ENCODE data around the gene FRMD7.
"Not testable (repeated sequence)": the region's sequence is repeated elsewhere in the genome, so short reads cannot be mapped to it uniquely, and the experiment has no call there.

FRMD7 gene

DNA sequence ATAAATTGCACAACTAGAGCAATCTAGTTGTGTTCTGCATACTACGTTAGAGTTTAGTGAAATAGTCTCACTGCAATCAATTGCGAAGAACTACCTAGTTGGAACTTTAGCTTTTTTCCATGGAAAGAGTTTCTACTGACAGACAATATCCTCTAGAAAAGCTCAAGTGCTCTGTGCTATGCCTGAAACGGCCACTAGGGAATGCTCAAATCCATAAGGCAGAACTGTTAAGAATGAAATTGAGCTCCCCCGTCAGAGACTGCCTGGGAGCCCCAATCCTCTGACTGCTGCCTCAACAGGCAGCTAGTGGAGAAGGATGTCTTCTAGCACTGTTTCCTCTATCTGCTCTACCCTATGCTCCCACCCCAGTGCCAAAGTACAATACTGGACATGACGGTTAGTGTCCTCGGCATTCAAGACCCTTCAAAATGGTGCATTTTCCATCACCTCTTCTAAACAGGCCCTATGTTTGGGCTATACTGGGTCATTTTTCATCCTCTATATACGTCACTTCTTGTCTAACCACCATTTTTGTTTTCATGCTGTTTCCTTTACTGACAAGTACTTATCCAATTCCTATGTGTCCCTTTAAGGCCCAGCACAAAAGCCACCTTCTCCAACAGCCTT is 35.3 kb downstream of the FRMD7 start:
- peak; percentile 76 for DNase-seq

DNA sequence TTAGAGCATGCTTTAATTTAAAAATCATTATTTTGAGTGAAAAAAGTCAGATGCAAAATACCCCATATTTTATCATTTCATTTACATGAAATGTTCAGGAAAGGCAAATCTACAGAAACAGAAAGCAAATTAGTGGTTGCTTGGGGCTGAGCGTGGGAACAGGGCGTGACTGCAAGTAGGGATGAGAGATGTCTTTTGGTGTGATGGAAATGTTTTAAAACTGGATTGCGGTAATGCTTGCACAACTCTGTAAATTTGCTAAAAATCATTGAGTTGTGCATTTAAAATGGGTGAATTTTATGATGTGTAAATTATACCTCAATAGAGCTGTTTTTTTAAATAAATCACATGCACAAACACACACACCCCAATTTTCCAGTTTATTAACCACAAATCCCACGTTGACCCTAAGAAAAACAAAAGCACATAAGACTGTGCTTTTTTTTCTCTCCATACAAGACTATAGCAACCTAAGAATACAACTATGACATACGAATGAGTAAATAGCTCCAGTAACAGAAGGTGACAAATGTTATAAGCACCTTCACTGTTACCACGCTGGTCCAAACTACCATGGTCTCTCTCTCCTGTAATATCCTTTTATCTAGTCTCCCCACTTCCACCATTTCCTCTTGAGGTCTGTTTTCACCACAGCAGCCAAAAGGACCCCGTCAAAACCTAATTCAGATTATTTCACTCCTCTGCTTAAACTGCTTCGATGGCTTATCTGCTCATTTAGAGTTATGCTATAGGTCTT is 37.2 kb downstream of the FRMD7 start:
- peak; percentile 91 for DNase-seq

DNA sequence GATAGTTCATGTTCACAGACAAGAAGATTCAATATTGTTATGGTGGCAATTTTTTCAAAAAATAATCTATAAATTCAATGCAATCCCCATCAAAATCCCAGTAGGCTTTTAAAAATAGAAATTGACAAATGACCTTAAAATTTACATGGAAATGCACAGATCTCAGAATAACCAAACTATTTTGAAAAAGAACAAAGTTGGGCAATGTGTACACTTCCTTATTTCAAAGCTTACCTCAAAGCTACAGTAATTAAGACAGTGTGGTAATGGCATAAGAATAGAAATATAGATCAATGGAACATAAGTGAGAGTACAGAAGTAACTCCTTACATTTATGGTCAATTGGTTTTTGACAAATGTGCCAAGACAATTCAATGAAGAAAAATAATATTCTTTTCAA is 39.0 kb downstream of the FRMD7 start:
- DNase-seq = peak; percentile 81

DNA sequence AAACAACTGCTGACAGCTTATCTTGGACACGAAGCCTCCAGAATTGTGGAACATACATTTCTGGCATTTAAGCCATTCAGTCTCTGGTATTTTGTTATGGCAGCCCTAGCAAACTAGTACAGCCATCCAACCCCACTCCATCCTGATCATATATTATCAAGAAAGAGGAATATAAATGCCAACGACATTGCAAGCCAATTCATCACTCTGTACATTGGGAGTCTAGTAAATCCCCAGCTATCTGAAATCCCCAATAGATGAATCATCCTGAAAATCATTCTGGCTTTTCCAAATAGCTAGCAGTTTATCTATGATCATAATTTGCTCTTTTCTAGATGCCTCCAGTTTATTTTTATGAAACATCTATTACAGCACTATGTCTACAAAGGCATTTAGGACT is 41.1 kb downstream of the FRMD7 start:
- DNase-seq = peak; percentile 65

DNA sequence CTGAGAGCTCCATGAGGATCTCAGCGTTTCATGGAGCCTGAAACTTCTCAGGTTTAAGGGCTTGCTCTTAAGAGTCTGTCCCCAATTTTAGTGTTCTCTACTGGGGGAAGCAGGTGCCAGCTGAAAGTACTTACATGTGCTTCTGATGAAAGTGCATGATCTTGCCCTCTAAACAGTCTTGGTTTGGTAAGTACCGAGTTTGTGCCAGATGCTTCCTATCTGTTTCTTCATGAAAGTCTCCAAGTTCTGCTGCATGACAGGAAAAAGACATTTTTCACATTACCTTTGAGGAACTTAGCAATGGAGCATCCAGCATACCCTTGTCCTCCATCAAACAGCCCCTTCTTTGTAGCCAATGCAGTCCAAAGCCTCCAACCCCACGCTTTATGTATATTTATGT is 42.0 kb downstream of the FRMD7 start:
- no peak for DNase-seq

DNA sequence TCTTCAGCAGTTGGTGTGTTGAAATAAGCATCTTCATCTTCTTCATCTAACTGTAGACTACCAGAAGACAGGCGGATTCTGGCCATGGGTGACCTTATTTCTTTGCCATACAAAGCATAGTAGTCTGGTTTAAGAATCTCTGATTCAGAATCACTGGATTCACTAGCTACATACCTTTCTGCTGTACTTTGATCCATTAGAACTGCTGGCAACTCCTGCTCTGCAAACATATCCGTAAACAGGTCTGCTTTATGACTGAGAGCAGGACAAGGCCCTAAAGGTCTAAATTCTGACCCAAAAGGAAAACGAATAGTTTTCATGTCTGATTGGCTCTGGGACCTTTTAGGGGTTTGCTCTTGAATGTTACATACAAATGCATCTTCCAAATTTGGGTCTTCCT is 49.9 kb downstream of the FRMD7 start:
- DNase-seq = no peak

DNA sequence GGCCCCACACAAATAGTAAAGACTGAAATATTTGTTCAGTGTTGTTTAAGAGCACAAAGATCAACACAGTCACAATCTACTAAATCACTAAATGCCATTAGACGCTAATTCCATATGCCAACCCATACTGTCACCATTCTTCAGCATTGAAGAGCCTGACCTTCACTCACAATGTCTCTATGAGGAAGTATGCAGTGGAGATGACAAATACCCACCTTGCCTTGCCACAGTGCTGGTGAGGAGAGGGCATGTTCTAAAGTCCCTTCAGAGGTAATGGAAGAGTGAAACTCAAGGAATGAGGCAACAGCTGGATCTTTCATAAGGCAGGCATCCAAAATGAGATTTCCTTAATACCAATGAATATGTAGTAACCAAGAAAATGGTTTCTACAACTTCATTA is 50.4 kb downstream of the FRMD7 start:
- peak; percentile 6 for DNase-seq

DNA sequence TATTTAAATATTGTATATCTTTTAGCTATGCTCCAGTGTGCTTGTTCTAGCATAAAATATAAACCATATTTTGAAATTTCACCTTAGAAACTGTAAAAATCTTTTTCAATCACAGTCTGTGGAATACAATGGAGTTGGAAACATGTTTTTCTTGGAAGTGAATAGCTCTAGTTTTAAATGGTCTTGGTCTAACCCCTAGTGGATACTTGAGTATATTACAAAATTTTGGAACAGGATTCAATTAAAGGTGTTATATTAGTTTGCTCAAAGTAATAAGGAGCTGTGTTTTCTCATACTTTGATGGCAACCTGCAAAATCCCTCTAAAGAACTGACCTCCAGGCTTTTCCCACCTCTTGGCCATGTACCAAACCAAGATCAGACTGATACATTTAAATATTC is 56.6 kb downstream of the FRMD7 start:
- DNase-seq = no peak

DNA sequence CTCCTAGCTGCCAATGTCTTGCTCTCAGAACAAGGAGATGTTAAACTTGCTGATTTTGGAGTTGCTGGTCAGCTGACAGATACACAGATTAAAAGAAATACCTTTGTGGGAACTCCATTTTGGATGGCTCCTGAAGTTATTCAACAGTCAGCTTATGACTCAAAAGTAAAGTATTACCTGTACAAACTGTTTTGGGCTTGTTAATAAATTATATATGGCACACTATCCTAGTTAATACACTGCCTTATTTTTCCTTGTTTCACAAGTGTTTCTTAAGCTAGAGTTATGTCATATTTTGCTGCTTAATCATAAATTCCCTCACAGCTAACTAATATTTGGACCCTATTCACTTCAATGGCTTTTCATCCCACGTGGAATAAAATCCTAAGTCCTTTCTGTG is 59.4 kb downstream of the FRMD7 start:
- DNase-seq = no peak

DNA sequence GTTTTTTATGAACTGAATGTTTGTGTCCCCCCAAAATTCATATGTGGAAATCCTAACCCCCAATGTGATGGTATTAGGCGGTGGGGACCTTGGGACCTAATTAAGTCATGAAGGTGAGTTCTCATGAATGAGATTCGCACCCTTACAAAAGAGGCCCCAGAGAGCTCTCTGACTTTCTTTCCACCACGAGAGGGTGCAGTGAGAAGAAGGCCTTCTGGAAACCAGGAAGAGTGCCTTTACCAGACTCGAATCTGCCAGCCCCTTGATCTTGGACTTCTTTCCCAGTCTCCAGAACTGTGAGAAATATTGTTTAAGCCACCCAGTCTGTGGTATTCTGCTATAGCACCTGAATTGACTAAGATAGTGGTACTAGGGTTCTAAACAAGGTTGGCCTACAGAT is 64.0 kb downstream of the FRMD7 start:
- DNase-seq = no peak

DNA sequence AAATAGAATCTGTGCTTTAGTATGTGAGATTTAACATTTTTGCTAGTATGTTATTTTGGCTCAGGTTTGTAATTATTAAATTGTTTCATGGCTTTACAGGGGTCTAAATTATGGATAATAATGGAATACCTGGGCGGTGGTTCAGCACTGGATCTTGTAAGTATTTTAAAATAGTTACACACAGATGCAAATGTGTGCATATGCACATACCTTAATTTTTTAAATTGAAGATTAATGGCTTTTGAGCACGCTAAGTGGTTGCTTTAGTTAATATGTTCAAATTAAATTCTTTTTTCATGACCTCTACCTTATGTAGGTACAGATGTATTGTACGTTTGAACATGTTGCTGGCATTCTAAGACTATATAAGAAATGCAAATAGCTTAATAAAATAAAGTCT is 64.5 kb downstream of the FRMD7 start:
- DNase-seq = no peak

DNA sequence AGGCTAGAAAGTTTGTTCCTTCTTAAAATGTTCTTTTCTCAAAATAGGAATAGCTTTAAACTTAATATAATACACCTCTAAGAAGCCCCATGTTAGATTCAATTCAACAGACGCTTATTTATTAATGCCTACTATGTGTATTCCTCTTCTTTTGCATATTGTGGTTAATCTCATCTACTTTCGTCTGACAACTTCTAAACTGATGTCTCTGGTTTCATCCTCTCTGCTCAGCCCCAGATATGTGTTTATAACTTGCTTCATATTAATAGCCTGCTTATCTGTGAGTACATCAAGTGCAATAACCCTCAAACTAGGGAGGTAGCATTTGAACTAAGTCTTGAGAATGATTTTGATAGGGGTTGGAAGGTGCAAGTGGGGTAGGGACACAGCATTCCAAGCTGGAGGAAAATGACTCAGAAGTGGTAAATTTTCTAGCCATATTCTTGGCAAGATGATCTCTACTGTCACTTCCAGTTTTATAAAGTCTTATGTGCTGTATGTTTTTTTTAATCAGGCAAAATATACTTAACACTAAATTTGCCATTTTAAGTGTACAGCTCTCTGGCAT is 67.8 kb downstream of the FRMD7 start:
- no peak for DNase-seq

DNA sequence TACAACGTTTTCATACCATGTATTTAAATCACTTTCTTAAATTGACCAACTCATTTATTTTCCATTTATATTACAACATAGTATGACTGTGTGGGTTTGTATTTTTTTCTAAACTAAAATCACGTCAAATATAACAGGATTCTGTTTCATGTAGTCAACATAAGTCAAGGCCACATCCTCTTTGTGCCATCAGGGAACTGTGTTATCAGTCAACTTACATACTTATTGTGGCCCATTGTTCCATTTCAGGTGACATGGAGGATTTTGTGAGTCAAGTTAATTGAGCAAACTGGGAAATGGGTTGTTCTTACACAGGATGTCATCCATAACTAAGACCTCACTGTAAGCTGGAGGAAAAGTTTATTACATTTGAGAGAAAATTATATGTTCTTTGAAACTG is 68.8 kb downstream of the FRMD7 start:
- DNase-seq = no peak

DNA sequence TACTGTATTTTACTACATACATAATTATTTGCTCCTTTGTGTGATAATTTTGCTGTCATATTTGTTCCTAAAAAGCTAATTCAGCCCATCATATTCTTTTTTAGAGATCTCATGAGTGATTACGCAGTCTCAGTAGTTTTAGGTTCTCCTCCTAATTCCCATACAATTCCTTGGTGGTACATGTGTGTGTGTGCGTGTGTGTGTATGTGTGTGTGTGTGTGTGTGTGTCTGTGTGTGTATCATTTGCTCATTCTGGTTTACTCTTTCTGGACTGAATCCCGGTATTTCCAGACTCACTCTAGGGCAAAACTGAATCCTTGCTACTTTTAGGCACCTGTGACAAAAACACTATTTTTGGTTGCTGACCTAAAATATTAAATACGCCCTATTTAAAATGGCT is 69.8 kb downstream of the FRMD7 start:
- no peak for DNase-seq

DNA sequence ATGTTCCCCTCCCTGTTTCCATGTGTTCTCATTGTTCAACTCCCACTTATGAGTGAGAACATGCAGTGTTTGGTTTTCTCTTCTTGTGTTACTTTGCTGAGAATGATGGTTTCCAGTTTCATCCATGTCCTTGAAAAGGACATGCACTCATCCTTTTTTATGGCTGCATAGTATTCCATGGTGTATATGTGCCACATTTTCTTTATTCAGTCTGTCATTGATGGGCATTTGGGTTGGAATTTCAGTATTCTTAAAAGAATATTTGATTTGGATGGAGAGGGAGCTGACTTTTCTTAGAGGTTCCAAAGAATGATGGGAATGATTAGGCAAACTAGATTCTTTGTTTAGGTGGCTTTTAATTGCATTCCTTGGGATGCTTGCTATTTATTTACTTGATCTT is 76.0 kb downstream of the FRMD7 start:
- DNase-seq = not testable (repeated sequence)

DNA sequence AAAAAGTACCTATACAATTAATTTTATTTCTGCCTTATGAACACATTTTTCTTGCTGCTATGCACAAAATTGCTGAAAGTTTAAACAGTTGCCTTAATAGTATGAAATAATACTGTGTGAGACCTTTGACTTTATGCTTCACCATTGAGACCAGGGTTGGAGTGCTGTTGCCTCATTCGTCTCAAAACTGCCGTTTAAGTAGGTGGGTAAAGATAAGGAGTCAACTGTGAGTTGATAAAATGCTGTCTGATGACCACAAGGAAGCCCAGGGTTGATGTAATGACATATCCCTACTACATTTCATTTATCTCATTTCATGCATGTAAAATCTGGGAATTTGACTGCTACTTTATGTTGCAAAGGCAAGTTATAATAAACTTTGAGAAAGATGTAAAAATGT is 81.3 kb downstream of the FRMD7 start:
- no peak for DNase-seq

DNA sequence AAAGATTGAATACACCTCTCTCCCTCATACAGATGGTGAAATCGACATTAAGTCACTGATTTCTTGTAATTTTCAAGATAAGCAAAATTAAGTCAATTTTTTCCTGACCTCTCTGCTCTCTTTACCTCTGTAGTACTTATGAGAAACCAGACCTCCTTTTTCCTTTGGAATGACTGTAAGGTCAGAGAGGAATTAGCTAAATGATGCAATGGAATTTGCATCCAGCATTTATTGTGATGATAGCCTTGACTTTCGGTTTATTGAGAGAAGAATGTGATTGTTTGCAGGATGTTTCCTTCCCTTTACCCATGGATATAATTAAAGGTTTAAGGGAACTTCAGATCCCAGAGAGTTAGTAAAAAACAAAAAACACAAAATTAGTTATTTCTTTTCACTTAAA is 82.4 kb downstream of the FRMD7 start:
- DNase-seq = no peak

DNA sequence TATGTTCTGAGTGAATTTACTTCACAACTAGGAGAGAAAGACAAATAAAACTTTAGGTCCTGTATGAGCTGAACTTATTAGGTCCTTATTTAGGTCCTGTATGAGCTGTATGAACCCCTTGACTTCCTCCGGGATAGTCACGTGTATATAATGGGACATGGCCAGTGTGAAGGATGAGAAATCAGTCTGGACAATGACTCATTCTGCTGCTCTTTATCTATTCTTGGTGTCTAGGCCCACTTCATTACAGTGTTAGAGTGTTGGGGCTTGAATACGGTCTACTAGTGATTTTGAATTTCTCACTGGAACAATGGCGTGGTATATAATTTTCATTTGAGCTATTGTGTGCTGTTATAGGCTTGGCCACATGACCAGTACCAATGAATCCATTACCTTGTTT is 82.9 kb downstream of the FRMD7 start:
- DNase-seq = peak; percentile 38

DNA sequence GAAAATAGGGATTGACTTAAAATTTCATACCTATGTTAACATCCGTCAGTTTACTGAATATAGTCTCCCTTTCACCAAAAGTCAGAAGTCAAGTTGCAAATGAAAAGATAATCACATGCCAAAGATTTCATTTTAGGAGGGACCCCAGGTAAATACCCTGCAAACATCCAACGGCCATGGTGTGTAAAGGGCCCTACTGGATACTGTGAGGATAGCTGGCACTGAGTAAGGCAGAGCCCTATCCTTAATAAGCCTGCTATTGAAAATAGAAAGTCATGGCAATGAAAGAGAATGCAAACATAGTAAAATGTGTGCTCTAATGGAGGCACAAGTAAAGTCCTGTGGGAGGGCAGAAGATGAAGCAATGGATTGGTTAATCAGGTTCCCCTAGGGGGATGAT is 83.8 kb downstream of the FRMD7 start:
- DNase-seq = peak; percentile 28

DNA sequence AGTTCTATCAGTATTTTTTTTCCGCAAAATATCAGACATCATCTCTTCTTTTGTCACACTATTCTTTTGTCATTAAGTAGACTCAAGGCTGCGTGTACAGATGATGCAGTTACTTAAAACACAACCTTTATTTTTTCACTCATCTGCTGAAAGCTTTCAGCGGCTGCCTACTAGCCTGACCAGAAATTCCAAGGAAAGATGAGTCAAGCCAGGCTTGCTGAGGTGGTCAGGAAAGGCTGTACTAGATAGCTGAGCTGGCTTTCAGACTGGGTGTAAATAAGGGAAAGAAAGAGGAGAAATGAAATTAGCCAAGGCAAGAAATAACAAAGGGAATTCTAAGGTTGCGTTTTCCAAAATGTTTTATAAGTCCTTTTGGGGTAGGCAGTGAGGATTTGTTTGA is 86.8 kb downstream of the FRMD7 start:
- no peak for DNase-seq

DNA sequence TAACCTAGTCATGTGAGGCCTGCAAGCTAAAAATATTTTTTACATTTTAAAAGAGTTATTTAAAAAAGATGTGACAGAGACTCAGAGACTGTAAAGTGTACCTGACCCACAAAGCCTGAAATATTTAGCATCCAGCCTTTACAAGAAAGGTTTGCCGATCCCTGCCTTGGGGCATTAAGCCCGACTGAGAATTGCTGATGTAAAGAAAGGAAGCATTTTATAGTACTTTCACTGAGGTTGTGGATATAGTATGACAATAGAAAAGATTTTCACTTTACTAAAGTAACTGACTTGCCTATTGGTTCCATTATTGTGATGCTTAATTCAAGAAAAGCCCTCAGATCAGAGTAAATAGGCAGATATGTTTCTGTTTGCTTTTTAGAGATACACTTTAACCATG is 87.8 kb downstream of the FRMD7 start:
- no peak for DNase-seq

DNA sequence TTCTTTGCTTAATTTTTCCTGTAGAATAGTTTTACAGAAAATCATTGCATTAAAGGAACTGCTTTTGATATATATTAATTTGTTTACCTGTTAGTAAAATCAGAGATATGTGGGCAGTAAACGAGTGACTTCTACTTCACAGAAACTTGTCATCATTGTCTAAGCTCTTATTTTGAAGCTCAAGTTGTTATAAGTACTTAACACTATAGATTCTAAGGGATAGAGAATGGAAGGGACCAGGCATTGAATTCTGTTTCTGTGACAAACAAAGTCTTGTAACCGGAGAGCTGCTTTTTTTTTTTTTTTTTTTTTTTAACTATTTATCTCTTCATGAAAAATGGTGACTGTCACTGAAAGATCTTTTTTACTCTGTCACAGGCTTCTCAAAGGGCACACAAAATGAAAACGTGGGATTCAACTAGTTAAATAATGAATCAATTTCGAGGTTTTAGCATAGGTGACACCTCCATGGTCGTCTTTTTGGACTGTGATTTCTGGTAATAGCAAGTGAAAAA is 90.3 kb downstream of the FRMD7 start:
- no peak for DNase-seq

DNA sequence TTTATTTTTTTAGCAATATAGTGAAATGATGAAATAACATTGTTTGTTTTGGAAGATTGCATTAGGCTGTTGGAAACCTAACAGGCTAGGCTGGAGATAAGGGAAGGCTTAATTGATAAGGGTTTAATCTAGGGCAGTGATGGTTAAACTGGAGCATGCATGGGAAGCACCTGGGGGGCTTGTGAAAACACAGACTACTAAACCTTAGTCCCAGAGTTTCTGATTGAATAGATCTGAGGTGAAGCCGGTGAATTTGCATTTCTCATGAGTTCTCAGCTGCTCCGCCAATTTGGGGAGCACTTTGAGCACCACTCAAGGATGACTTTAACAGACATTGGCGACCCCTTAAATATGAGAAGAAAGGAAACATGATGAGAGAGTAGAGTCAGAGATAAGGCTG is 93.2 kb downstream of the FRMD7 start:
- DNase-seq = no peak

DNA sequence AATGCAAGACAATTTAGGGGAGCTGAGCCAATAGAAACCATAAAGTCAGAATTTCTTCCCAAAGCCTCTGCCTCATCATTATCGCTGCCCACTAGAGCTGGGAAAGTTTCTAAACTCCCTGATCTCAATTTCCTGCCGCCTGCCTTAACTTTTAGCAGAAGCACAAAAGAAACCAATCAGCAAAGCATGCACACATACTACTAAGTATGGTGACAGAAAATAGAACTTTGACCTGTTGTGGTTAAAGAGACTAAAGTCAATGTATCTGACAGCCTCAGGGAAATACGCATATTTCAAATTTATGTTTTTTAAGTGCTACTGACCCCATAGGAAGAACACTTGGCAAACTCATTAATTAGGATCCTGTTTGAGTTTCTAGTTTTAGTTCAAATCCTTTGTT is 94.7 kb downstream of the FRMD7 start:
- DNase-seq = no peak

DNA sequence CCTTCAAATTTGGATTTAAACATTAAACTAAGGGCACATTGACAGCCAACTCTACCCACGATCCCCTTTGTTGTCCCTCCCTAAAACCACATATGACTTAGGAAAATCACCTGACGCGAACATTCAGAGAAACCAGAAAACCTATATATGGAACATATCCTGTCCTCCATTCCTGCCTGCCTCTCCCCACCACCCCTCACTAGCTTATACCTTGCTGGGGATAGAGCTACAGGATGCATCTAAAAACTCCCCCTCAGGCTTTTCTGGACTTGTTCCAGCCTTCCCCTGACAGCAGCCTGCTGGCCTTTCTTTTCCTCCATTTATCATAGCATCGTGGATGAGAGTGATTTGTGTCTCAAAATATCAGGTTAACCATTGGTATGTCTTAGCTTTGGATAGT is 96.0 kb downstream of the FRMD7 start:
- DNase-seq = no peak
